ENCODE measurements around the gene RHCE.
"Not testable (repeated sequence)": the region's sequence is repeated elsewhere in the genome, so short reads cannot be mapped to it uniquely, and the experiment has no call there.

The RHCE gene

DNA sequence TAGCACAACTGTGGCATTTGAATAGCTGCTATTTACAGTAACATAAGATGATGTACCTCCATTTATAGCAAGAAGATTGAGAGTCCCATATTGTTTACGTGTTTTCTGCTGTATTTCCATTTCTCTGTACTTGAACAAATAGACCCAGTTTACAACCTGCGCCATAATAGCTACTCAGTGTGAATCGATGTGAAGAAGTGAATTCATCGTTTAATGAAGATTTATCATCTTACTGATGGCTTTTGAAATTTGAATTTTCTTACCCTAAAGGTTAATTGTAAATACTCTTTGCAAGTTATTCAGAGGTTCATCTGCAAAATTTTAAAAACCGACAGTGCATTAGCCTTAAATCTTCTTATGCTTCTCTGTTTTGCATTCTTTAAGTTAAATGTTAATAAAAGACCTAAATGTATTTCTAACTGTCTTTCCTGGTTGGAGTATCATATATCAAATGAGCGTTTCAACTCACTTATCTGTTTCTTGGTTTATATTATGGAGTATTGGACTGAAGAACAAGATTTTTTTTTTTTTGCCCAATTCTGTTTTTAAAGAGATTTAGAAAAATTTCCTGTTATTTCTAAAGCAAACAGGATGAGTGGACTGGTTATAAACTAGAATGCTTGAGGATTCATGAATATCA, 12.2 kb upstream of the RHCE start:
- no peak for DNase-seq (ENCODE audit: low read depth)

DNA sequence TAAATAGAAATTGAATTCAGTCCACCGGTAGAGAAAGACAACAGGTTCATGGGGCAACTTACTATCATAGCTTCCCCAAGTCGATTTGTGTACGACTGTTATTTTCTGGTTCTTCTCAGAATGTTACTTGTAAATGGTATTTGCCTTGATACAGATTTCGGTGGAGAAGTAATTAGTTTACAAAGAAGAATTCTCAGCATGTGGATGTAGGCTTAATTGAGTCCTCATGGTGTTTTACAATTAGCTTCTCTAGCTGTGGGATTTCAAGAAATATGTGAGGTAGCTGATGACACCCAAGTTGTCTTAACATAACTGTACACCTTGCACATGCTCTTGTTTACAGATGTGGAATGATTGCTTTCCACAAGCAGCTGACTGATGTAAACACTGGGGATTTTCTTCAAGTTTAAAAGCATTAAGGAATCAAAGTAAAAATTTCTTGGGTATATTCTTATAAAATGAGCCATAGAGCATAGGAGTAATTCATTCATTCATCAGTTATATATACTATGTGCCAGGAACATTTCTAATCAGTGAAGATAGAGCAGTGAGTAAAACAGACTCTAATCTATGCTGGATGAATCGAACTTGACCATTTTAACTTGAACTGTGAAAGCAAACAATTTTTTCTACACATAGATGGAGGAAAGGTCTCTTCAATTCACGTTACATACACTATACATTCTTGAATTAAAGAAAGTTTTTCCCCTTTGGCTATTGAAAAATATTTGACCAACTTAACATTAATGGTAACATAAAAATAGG, 11.5 kb upstream of the RHCE start:
- no peak for DNase-seq (ENCODE audit: low read depth)

DNA sequence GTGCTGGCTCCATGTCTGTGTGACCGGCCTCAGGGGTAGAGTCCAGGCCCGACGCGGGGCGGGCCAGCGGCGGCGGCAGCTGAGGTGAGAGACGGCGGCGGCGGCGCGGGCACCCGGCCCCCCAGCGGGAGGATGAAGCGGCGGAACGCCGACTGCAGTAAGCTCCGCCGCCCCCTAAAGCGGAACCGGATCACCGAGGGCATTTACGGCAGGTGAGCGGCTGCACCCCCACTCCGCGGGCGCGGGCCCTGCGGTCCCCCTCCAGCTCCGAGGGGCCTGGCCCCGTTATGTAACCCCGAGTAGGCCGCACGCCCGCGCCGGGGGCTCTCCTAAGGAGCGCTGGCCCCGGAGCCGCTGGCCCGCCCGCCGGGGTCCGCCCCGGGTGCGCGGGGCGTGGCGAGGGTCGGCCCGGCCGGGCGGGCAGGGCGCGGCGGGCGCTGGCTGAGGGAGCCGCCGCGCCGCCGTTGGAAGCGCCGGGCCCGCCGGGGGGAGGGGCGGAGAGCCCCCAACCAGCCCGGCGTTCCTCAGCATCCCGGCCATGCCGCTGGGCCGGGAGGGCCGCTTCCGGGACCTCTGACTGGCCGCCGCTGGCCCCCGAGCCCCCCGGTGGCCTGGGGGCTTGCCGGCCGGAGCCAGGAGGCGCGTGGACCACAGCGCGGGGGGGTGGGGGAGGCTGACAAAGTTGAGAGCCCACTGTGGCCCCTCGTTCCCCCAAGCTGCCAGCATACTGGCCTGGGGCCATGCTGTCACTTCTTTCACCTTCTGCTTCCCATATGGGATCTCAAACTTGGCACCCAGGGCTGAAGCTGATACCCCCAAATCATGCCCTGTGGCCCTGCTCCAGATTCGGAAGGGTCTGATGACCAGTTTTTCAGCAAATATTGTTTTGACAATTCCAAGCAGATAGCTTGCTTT, 10.6 kb upstream of the RHCE start:
- no peak for DNase-seq (ENCODE audit: low read depth)

DNA sequence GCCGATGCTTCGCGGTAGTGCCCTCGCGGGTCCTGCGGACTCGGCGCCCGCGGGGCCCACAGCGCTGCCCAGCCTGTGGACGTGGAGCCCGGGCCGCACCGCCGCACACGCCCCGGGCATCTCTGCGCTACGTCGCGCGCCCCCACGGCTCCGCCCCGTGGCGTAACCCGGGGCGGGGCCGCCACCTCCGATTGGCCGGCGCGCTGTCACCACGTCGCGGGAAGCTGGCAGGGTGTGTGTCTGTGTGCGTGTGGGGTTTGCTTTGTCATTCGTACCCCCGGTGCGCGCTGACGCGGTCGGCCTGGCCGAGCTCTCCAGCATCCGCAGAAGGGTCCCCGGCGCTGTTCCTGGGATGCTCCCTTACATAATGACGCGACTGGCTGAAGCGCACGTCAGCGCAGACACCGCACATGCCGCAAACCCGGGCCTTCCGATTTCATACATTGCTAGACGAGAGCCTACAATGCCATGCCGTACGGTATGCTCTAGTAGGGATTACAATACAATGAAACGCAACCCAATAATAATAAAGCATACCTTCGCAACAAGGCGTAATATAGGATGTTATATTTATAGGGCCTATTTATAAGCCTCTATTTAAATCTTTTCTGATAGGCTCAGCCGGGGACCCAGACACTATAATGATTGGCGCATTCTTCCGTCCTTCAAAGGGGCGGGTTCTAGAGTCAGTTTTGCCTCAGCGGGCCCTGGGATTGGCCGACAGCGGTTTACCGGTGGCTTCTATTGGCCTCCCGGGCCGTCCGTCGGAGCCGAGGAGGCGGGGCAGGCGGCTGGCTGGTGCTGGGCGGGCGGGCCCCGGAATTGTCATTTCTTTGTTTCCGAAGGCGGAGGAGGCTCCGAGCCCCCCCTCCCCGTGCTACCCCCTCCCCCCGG, 9.7 kb upstream of the RHCE start, which contains the start of gene MACO1:
MACO1 (plus strand) TSS at position 825 of the 894 bp plus-strand sequence. CDS start 202 bp downstream, outside the sequence.
- DNase-seq (ENCODE audit: low read depth), result peak; percentile 95

DNA sequence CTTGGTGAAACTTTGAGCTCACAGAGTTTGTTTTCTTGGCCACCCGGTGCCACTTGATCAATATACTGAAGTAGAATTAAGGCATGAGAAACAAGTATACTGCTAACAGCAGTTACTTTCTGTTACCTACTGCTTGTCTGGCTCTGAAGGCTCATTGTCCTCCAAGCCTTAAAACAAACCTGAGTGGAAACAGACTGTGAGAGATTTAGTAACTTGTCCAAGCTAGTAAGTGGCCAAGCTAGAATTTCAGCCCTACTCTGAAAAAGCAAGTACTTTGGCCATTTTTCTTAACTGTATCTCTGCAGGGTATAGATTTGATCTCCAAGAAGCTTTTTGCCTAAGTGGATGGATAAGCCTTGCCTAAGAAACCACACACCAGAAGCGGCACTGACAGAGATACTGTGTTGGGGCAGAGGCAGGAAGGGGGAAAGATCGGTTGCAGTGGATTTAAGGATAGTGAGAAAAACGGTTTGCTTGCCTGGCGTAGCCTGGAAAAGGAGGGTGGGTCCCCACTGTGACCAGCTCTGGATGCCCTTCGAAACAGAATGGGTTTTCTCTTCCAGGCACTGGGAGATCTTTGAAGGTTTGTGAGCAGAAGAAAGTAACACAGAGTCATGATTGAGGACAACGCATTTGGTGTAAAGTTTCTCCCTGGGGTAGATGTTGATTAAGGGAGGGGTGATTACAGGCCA, 8.0 kb upstream of the RHCE start:
- DNase-seq (ENCODE audit: low read depth), result no peak

DNA sequence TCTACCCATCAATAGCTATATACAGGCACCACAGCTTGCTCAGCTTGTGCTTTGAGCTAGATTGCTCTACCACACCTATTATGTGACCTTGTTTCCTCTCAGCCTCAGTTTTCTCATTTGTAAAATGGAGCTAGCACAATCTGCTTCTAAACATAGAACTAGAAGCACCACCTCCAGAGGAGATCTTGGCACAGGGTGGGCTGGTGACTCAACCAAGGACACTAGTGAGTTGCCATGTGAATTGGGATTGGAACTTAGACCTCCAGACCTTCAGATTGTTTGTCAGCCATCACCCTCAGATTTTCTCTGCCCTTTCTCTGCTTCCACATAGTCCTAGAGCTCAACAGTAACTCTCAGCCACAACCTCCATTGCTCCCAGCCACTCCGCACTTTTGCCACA, 7.1 kb upstream of the RHCE start:
- no peak for DNase-seq (ENCODE audit: low read depth)

DNA sequence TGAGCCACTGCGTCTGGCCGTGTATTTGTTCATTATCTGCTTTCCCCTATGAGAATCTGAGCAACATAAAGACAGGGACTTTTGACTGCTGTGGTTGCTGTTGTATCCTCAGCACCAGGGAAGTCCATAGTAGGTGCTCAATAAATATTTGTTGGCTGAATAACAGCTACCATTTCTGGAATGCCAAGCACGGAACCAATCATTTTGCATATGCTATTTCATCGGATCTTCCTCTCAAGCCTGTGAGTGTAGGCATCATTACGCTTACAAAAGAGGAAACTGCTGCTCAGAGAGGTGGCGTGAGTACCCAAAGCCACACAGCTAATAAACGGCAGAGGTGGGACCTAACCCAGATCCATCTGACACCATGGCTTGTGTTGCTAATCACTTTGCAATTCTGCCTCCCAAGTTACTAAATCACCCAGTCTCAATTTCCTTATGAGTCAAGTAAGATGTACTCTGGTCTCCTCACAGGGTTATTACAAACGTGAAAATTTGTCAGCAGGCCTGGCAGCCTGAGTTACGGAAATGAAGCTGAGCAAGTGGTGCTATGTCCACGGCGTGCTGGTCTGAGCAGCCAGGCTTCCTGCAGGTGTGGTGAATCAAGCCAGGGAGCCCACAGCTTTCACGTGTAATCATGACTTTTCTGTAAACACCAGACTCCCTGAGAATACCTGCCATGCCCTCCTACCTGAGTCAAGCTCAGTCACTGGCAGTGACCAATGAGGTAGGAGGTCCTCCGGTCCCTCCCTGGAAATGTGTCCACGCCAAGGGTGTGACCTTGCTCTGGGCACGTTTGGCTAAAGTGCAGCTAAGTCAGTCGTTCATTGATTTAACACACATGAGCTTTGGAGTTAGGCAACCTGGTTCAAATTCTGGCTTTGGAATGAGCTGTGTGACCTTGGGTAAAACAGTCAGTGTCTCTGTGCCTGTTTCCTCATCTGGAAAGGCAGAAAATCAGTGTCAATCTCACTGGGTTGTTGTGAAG, 4.8 kb upstream of the RHCE start:
- DNase-seq (ENCODE audit: low read depth), result no peak

DNA sequence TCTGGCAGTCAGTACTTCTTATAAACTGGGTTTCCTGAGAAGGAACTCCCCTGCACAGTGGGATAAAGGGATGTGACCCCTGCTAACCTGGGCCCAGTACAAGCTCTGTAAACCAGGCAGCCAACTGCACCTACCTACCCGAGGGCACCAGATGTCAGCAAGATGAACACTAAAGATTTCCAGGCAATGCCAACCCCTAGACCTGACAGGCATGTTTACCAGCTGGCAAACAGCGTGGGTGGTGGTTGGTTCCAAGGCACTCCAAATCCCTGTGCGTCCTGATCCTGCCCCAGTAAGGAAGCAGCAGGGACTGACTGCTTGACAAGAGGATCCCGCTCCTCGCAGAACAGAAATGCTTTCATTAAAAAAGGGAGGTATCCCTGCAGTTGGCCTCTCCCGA, 2.6 kb upstream of the RHCE start:
- DNase-seq (ENCODE audit: low read depth), result not testable (repeated sequence)

DNA sequence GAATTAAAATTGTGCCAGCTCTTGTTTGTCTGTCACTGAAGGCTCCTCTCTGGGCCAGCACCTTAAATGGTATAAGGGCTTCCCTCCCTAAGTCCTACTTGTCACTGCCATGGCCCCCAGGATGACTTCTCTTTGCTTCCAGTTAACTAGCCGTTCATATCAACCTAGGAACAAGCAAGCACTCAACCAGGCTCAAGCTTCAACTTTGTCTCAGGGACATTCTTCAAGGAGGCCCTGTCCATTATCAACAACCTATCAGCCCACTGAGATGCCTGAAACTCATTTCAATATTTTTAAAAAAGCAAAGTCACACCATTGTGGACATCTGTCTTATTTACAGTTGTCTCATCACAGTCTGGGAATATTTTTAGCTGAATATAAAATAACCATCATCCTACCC, 1.3 kb downstream of the RHCE start:
- DNase-seq (ENCODE audit: low read depth), result not testable (repeated sequence)

DNA sequence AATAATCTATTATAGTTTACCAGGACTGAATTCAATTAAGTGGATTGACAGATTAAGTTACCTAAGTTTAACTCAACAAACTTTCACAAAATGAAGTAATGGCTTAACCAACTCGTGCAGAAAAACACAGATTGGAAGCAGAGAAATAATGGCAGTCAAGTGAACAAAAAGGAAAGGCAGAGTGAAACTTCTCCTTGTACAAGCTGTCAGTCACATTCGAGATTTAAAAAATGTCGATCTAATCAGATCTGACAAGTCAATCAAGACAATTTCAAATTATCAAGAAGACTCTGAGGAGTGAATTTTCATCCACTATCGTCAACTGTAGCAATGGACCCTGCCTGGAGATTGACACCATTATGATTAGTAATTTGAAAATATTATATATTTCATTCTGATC, 3.3 kb downstream of the RHCE start:
- DNase-seq (ENCODE audit: low read depth), result not testable (repeated sequence)

DNA sequence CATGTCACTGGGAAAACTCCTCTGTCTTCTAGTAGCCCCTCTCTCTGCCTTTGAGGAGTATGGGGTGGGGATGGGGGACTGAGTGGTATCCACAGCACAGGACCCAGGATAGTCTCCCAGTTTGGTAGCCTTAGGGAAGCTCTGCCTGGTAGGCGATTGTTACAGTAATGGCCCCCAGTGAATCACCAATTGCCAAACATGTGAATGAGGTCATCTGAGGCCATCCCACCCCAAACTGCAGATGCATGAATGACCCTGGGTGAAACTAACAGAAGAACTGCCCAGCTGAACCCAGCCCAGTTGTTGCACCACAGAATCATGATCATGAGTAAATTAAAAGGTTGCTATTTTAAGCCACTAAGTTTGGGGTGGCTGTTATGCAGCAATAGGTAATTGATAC, 6.0 kb downstream of the RHCE start:
- not testable (repeated sequence) for DNase-seq (ENCODE audit: low read depth)

DNA sequence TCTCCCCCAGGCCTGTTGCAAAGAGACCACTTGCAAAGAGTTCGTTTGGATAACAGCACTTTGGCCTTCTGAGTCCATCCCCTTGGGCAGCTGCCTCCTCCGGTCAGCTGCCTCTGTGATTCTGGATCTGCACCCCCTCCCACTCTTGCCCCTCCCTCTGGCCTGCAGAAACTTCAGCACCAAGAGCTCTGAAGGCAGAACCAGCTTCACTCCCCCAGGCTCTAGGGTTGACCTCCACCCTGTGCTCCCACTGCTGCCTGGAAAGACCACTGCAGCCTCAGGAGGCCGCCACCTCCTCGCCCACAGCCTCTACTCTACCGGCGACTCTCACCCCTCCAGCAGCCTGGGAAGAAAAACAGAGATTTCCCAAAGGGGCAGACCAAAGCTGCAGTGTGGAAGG, 6.5 kb downstream of the RHCE start:
- DNase-seq (ENCODE audit: low read depth), result not testable (repeated sequence)

DNA sequence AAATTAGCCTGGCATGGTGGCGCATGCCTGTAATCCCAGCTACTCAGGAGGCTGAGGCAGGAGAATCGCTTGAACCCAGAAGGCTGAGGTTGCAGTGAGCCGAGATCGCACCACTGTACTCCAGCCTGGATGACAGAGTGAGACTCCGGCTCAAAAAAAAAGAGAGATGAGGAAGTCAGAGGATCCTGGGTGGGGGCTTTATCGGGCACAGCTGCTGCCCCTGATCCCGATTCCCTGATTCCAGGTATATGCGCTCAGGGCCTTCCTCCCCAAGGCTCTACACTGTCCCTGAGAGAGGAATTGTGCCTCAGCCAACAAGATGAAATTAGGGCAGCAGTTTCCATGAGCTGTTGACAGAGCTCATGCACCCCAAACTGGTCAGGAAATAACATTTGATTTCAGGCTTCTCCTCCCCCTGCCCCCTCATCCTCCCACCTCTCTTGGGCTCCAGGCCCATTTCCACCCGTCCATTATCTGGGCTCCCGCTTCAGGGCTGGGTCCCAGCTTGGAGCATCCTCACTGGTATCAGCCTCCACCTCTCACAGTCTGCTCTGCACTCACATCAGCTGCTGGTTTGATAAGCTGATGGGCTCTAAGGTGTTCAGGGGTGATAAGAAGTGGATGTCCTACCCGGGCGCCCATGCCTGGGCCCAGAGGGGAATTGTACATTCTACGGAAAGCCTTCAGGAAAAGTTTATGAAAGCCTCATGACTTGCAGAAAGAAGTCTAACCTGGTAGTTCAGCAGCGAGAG, 7.6 kb downstream of the RHCE start:
- not testable (repeated sequence) for DNase-seq (ENCODE audit: low read depth)

DNA sequence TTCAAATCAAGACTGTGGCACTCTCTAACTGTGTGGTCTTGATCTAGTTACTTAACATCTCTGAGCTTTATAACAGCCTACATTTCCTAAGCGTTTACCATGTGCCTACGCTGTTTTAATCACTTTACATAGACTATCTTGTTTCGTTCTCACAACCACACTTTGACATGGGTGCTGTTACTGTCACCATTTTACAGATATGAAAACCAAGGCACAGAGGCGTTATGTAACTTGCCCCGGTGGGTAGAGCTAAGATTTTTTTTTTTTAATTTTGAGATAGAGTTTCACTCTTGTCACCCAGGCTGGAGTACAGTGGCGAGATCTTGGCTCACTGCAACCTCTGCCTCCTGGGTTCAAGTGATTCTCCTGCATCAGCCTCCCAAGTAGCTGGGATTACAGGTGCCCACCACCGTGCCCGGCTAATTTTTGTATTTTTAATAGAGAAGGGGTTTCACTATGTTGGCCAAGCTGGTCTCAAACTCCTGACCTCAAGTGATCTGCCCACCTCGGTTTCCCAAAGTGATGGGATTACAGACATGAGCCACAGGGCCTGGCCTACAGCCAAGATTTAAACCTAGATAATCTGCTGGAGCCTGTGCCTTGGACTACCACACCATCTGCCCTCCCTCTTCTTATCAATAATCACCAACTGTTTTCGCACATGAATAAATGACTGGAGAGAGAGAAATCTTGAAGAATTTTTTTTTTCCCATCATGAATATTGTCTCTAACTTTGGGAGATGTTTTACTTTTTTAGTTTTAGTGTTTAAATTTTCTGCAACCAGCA, 10.8 kb downstream of the RHCE start:
- DNase-seq (ENCODE audit: low read depth), result not testable (repeated sequence)

DNA sequence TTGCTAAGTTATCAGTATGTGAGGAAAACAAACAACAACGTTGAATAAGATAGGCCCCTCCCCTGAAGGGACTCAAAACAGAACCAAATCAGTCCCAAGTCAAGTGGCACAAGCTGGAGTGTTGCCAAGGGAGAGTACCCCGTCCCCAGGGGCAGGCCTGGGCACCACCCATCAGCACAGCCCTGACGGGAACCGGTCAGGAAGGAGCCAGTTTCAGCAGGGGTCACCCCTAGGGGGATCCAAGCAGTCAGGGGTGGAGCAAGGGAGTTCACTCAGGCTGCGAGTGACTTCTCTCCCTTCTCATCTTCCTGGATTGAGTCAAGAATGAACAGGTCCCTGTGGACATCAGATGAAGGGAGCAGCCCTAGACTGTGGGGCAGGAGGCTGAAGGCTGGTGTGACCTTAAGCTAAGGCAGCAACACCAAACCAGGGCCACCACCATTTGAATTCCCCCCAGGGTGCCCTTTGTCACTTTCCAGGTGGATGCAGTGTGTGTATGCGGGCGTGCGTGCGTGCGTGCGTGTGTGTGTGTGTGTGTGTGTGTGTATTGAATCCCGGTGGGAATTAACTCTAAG, 14.8 kb downstream of the RHCE start:
- not testable (repeated sequence) for DNase-seq (ENCODE audit: low read depth)

DNA sequence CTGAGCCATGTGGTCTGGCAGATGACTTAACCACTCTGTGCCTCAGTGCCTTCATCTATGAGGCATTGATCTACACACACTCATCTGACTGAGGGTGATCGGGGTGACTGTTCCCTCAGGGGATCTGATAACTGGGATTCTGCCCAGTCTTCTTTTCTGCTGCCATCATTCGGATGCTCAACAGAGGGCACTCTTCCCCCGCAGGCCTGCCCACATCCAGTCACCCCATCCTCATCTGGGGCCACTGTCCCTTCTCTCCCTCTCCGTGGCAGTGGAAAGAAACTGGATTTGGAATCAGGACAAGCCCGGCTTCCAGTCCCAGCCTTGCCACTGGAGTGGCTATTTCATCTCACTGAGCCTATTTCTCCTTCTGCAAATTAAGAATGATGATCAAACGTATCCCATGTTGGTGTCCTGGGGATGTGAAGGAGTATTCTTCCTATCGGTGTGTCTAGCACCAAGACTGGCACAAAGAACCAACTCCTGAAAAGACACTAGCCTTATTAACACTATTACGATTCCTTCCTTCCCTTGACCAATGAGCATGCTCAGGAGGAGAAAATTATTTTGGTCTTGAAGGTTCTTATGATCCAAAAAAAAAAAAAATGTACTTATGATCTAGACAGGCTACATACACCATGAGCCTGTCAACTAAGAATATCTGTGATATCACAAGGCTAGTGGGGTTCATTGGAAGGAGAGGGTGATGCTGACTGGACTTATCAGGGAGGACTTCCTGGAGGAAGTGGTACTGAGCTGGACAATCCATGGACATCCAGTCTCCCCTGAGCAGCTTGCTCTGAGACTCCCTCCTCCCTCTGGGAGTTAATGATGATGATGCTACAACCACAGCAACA, 17.4 kb downstream of the RHCE start:
- not testable (repeated sequence) for DNase-seq (ENCODE audit: low read depth)

DNA sequence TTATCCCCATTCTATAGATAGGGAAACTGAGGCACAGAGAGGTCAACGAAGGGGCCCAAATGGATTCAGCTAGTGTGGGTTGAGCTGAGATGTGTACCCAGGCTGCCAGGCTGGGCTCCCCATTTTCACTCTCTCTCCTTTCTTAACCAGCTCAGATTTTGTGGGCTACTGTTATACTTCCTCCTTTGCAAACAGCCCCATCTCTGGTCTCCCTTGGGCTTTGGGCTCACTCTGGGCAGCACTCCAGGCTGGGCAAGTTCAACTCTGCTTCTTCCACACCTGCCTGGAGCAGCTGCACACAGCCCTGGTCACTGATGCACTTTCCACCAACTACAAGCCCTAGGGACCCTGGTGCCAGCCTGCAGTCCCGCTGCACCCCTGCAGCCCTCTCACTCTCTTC, 22.5 kb downstream of the RHCE start:
- not testable (repeated sequence) for DNase-seq (ENCODE audit: low read depth)
